Upper lobe of left lung (tissue), 4 donors: Measurements from ENCODE around the gene TPGS2.

Experiments used
- EP300 ChIP-seq, 4 donors: sonication (generic); formaldehyde crosslinking; IDR thresholded peaks; one replicate each; pipeline ENCODE4 v1.5.1; 2017; ENCODE audit warnings: antibody characterized with exemption in 4 of 4, control low read depth in 2 of 4
- POLR2A ChIP-seq, 4 donors: fragments of 450-650 bp; IDR thresholded peaks; one replicate each; pipeline ENCODE4 v1.5.1; 2016 to 2017; ENCODE audit warnings: antibody characterized with exemption in 4 of 4, mild to moderate bottlenecking in 2 of 4
- POLR2AphosphoS5 ChIP-seq, 2 donors: sonication (generic); formaldehyde crosslinking; IDR thresholded peaks; one replicate each; pipeline ENCODE4 v1.5.1; 2017; ENCODE audit warnings: antibody characterized with exemption in 2 of 2
- TF ChIP-seq, protein P1 (sequence below), 6 experiments: fragments of 450-650 bp in 4 of 6; fragments of 200-600 bp in 2 of 6; sonication (generic) in 2 of 6; IDR thresholded peaks; one replicate each; pipeline ENCODE4 v1.5.1; 2016 to 2019; ENCODE audit warnings: antibody characterized with exemption in 6 of 6

DNA sequence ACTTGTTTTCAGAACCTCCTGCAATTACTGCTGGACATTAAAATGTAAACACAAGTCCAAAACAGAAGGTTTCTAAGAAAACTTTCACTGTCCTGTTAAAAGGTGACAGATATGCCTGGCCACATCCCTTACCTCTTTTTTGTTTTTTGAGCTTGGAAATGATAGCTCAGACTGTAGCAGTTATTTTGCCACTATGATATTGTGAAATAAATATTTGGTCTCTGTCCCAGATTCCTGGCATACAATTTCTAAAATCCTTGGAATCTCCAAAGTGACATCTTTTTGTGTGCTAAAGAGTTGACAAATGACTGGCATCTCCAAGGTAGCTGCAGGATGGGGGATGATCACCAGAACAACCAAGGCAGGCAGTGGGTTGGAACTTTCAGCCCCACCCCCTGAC is 16.8 kb downstream of the TPGS2 start:
- TF ChIP-seq, protein P1, sequence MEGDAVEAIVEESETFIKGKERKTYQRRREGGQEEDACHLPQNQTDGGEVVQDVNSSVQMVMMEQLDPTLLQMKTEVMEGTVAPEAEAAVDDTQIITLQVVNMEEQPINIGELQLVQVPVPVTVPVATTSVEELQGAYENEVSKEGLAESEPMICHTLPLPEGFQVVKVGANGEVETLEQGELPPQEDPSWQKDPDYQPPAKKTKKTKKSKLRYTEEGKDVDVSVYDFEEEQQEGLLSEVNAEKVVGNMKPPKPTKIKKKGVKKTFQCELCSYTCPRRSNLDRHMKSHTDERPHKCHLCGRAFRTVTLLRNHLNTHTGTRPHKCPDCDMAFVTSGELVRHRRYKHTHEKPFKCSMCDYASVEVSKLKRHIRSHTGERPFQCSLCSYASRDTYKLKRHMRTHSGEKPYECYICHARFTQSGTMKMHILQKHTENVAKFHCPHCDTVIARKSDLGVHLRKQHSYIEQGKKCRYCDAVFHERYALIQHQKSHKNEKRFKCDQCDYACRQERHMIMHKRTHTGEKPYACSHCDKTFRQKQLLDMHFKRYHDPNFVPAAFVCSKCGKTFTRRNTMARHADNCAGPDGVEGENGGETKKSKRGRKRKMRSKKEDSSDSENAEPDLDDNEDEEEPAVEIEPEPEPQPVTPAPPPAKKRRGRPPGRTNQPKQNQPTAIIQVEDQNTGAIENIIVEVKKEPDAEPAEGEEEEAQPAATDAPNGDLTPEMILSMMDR (IDR thresholded peaks at IDR 0.05), result no peak
- TF ChIP-seq POLR2A (IDR thresholded peaks at IDR 0.05) (no peak), POLR2AphosphoS5 (IDR thresholded peaks at IDR 0.05) (no peak), EP300 (IDR thresholded peaks at IDR 0.05) (no peak)
